ENCODE results near the gene FBXW11. TPM values are rescaled to one million over a fixed set of nuclear protein-coding genes. Genes with fewer than 3 reads are reported as not detected.

FBXW11 gene
- total and polyA plus RNA-seq, 11 donors: 7.8 to 110 (median 83.0) TPM

- 92 to 99% (median 96%) methylated on average over 3 of the region's 3 CpGs for WGBS, 4 donors
- H3K4me1 ChIP-seq: peaks cover 0 to 7% (median 0%) of the 10 kb centered on the region in 12 donors
Measured at GRCh38 chr5:171855265-171855664, 151.2 kb downstream of the FBXW11 start.

GRCh38 chr5:171852255-171852681 is 154.2 kb downstream of the FBXW11 start:
- Histone ChIP-seq H3K36me3 (no peaks in the 10 kb centered on the region), H3K4me1 (peaks cover 0 to 16% (median 3%) of the 10 kb centered on the region in 12 donors), H3K4me3 (no peak overlapping the region), H3K27ac (no peak overlapping the region), H3K27me3 (no peaks in the 10 kb centered on the region), H3K9me3 (no peaks in the 10 kb centered on the region)
- DNase-seq (no peak), ATAC-seq (no peak)
- WGBS, 4 donors: 90 to 95% (median 93%) methylated on average over 8 of the region's 8 CpGs
- TF ChIP-seq CTCF (IDR thresholded peaks at IDR 0.05) (no peak), POLR2A (IDR thresholded peaks at IDR 0.05) (no peak)
- intact Hi-C loops (cut with DNase I): loop anchor here in 1 of 10 donors (5.0 kb wide), 1 partner anchor 220 kb away; no protein-coding TSS in a partner anchor

More at GRCh38 chr5:171855265-171855664, 151.2 kb downstream of the FBXW11 start:
- no peaks in the 10 kb centered on the region for H3K9me3 ChIP-seq
- intact Hi-C loops (cut with DNase I): no loop called here
- DNase-seq (no peak), ATAC-seq (no peak)
- no peaks in the 10 kb centered on the region for H3K27me3 ChIP-seq
- H3K27ac ChIP-seq: no peak overlapping the region
- peaks cover 0 to 7% (median 0%) of the 10 kb centered on the region in 9 donors for H3K36me3 ChIP-seq
- no peak overlapping the region for H3K4me3 ChIP-seq
- TF ChIP-seq CTCF (IDR thresholded peaks at IDR 0.05) (no peak), POLR2A (IDR thresholded peaks at IDR 0.05) (no peak)

GRCh38 chr5:171851251-171851650 is 155.2 kb downstream of the FBXW11 start:
- ATAC-seq: no peak
- H3K27ac ChIP-seq: no peak overlapping the region

More at GRCh38 chr5:171851251-171851650, 155.2 kb downstream of the FBXW11 start:
- Histone ChIP-seq H3K9me3 (no peaks in the 10 kb centered on the region), H3K36me3 (no peaks in the 10 kb centered on the region), H3K4me3 (no peak overlapping the region), H3K27me3 (no peaks in the 10 kb centered on the region), H3K4me1 (peaks cover 0 to 16% (median 3%) of the 10 kb centered on the region in 12 donors)
- intact Hi-C loops (cut with DNase I): loop anchor here in 1 of 10 donors (5.0 kb wide), 1 partner anchor 219 kb away; no protein-coding TSS in a partner anchor
- DNase-seq: no peak
- WGBS, 4 donors: 73 to 91% (median 86%) methylated on average over 1 of the region's 1 CpG
- TF ChIP-seq POLR2A (IDR thresholded peaks at IDR 0.05): no peak
- no peak for TF ChIP-seq CTCF (IDR thresholded peaks at IDR 0.05)

All from heart left ventricle (tissue), 16 donors.